GM18951 (cell line): ENCODE measurements around the gene BANK1.

Source experiments
- POLR2A ChIP-seq: IDR thresholded peaks from 4 replicates; pipeline ENCODE4 v1.6.1; 2011; ENCODE audit warnings: mild to moderate bottlenecking; ENCODE audit not compliant: insufficient read length, insufficient read depth; ENCODE audit errors: extremely low read depth
- in situ Hi-C: fragments of 300-500 bp; cut with MboI; formaldehyde crosslinking; loops from one replicate; pipeline ENCODE4 v1.12.0; 2022; ENCODE audit warnings: low sequenced_read_pairs, mixed read lengths, inconsistent platforms; ENCODE audit not compliant: unreplicated experiment

BANK1 gene

DNA sequence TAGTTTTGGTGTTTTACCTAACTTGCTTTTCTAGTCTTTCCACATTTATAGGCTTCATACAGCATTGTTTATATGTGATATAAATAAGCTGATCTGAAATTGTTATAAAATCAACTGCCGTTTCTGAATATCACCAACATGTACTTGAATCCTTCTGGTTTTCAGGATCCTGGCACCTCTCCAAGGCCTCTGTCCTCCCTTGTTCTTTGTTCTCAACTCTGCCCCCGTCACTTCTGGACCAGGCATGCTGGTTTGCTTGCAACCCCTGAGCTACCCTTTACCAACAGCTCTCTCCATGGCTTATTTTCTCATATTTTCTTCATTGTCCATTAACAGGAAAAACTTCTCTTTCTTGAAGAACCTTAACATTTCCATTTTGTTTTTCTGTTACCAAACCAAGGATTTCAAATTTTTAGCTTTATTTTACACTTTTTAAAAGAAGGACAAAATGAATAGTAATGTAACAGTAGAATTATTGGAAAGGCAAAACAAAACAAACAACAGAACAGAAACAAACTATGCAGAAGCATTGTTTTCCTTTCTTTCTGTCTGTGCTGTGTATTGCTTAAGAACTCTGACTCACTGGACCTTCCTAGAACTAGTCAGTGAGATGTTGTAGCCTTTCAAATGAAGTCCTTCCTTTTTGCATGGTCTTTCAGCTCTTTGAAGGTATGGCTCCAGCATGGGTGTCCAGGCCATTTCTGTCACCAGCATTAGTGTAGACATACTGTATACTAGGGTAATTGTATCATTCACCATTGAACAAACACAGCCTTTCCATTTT, 44.8 kb downstream of the BANK1 start:
- TF ChIP-seq POLR2A, result no peak
- in situ Hi-C loops, result no loop called here

- in situ Hi-C loops, result no loop called here
- TF ChIP-seq POLR2A, result no peak
These were observed 52.5 kb downstream of the BANK1 start for GRCh38 chr4:101843054-101843453.

DNA sequence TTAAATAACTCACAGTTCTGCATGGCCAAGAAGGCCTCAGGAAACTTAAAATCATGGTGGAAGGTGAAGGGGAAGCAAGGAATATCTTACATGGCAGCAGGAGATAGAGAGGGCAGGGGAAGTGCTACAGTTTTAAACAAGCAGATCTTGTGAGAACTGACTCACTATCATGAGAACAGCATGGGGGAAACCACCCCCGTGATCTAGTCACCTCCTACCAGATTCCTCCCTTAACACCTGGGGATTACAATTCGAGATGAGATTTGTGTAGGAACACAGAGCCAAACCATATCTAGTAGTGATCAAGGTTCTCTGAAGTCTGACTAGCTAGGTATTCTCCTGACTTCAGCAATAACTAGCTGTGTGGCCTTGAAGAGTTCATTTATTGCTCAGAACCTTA, 56.0 kb downstream of the BANK1 start:
- no peak for TF ChIP-seq POLR2A
- in situ Hi-C loops, result no loop called here

GRCh38 chr4:101850698-101851097, 60.2 kb downstream of the BANK1 start:
- in situ Hi-C loops, result no loop called here
- TF ChIP-seq POLR2A, result no peak

DNA sequence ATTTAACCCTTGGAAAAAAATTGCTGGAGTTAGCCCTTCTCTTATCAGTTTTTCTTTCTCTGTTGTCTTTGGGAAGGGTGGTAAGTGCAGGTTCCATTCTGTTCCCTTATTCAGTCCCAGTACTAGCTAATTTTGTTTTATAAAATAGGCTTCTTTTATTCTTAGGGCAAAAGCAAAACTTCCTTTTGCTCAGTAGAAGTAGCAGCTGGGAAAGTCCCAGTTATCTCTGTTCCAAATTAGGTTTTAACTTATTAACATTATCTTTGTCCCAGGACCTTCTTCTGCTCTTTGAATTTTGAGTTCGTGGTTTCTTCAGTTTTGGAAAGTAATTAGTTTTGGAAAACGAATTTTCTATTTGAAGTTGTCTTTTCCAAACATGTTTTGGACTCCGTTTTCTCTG, 61.1 kb downstream of the BANK1 start:
- in situ Hi-C loops, result no loop called here
- no peak for TF ChIP-seq POLR2A

DNA sequence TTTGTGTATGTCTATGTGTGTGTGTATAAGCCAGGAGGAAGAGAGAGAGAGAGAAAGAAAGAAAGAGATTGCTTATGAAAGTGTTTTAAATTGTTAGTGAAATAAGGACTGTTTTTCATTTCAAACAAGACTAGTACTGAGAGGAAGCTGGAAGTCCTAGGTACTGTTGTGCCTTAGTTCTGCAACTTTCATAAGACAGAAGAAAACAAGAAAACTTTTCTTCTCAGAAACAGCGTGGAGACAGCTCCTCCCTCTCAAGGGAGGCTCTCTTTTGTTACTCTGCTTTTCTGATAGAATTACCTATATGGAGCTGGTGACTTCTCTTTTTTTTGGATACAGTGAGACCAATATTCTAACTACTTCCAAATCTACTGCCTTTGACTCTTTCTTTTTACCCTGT, 62.5 kb downstream of the BANK1 start:
- TF ChIP-seq POLR2A, result no peak
- in situ Hi-C loops, result no loop called here

DNA sequence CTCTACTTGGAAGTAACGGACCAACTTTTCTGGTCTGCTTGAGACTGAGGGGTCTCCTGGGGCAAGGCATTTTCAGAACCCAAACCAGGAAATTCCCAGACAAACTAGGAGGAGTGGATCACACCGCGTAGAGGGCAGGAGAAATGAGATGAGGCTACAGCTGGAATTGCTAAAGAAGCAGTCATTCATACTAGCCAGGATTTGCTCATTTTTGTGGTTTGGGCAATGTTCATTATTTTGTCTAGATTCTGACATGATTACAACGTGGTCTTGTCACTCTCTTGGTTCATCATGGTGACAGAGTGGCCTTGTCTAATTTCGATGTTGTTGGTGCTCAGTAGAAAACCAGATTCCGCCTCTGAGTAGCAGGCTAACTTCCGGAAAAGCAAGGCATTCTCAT, 63.2 kb downstream of the BANK1 start:
- in situ Hi-C loops, result no loop called here
- TF ChIP-seq POLR2A, result no peak

GRCh38 chr4:101855239-101855638, 64.7 kb downstream of the BANK1 start:
- no peak for TF ChIP-seq POLR2A
- in situ Hi-C loops, result no loop called here

- in situ Hi-C loops, result no loop called here
These were observed 65.6 kb downstream of the BANK1 start for GRCh38 chr4:101856149-101856548.

DNA sequence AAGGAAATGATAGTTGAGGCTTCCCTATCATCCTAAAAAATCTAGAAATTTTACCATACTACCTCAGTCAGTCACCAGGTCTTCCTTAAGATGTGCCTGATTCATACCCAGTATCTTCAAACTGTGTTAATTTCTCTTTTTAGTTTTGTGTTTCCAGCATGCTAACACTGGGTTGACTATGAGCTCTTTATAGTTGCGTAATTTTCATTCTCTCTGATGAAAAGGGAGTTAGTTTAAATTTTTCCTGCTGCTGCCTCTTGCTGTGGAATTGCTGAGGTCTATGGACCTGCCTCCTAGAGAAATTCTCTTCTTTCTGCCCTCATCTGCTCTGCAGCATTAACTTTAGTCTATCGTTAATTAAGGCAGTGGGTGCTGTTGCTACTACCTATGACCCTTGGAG, 66.6 kb downstream of the BANK1 start:
- no peak for TF ChIP-seq POLR2A
- in situ Hi-C loops, result no loop called here

More at GRCh38 chr4:101856149-101856548, 65.6 kb downstream of the BANK1 start:
- TF ChIP-seq POLR2A, result no peak

GRCh38 chr4:101858641-101859040, 68.1 kb downstream of the BANK1 start:
- in situ Hi-C loops, result no loop called here

DNA sequence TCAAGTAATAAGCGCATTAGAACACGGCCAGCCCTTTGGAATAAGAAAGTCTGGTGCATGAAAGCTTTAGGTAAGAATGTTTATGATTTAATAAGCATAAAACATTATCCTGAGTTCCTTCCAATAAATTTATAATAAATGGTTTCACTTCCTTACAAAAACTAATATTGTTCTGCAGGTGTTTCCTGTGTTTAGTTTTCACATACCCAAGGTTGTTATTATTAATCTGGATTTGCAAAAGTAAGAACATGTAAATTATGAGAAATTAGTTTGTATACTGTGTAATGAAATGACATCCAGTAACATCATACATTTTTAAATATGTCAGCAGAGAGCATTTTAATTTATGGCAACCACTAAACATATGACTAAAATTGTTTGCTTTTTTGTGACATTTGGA, 72.1 kb downstream of the BANK1 start:
- no peak for TF ChIP-seq POLR2A
- in situ Hi-C loops, result no loop called here

More at GRCh38 chr4:101858641-101859040, 68.1 kb downstream of the BANK1 start:
- TF ChIP-seq POLR2A, result no peak

DNA sequence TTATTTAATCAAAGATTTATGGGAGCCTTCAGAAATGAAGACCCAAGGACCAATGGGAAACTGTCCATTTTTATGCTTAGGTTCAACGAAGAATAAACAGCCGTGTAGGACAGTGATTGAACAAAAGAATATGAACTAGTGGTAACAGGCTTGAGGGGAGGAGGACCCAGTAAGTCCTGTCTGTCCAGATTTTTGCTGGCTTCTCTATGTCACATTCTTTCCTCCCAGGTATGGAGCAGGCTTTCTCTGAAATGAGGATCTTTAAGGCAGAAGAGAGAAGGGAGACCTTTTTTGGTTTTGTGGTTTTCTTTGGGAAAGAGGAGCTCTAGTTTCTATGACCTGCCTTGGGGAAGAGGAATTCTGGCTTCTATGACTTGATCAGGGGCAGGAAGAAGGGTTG, 74.1 kb downstream of the BANK1 start:
- in situ Hi-C loops, result no loop called here
- TF ChIP-seq POLR2A, result no peak

- no peak for TF ChIP-seq POLR2A
These were observed 75.1 kb downstream of the BANK1 start for GRCh38 chr4:101865501-101866062.

More at GRCh38 chr4:101865501-101866062, 75.1 kb downstream of the BANK1 start:
- in situ Hi-C loops, result no loop called here
